ENCODE results near the gene STK25.
"Not testable (repeated sequence)": the region's sequence is repeated elsewhere in the genome, so short reads cannot be mapped to it uniquely, and the experiment has no call there.

Gene STK25

GRCh38 chr2:241540401-241540770 is 32.0 kb upstream of the STK25 start:
- in situ Hi-C loops (cut with MboI; ENCODE audit: low sequenced_read_pairs), result no loop called here

GRCh38 chr2:241539616-241540374 is 31.4 kb upstream of the STK25 start:
- in situ Hi-C loops (cut with MboI; ENCODE audit: low sequenced_read_pairs), result no loop called here

- in situ Hi-C loops (cut with MboI; ENCODE audit: low sequenced_read_pairs), result no loop called here
Measured at GRCh38 chr2:241538838-241539615, 30.6 kb upstream of the STK25 start.

- in situ Hi-C loops (cut with MboI; ENCODE audit: low sequenced_read_pairs), result no loop called here
Measured at GRCh38 chr2:241535871-241536655, 27.7 kb upstream of the STK25 start.

GRCh38 chr2:241534701-241535375 is 26.5 kb upstream of the STK25 start:
- in situ Hi-C loops (cut with MboI; ENCODE audit: low sequenced_read_pairs), result no loop called here

- in situ Hi-C loops (cut with MboI; ENCODE audit: low sequenced_read_pairs), result no loop called here
Measured at GRCh38 chr2:241534293-241534692, 25.9 kb upstream of the STK25 start.

- in situ Hi-C loops (cut with MboI; ENCODE audit: low sequenced_read_pairs), result no loop called here
Measured at GRCh38 chr2:241532733-241533601, 24.6 kb upstream of the STK25 start.

- in situ Hi-C loops (cut with MboI; ENCODE audit: low sequenced_read_pairs), result no loop called here
Measured at GRCh38 chr2:241532168-241532567, 23.8 kb upstream of the STK25 start.

- in situ Hi-C loops (cut with MboI; ENCODE audit: low sequenced_read_pairs), result no loop called here
Measured at GRCh38 chr2:241531161-241531722, 22.9 kb upstream of the STK25 start.

- in situ Hi-C loops (cut with MboI; ENCODE audit: low sequenced_read_pairs), result no loop called here
Measured at GRCh38 chr2:241530571-241530970, 22.2 kb upstream of the STK25 start.

- in situ Hi-C loops (cut with MboI; ENCODE audit: low sequenced_read_pairs), result not testable (repeated sequence)
Measured at GRCh38 chr2:241525818-241526780, 17.7 kb upstream of the STK25 start.

GRCh38 chr2:241522477-241522876 is 14.1 kb upstream of the STK25 start:
- in situ Hi-C loops (cut with MboI; ENCODE audit: low sequenced_read_pairs), result no loop called here

- in situ Hi-C loops (cut with MboI; ENCODE audit: low sequenced_read_pairs), result no loop called here
Measured at GRCh38 chr2:241519669-241520068, 11.3 kb upstream of the STK25 start.

- in situ Hi-C loops (cut with MboI; ENCODE audit: low sequenced_read_pairs), result no loop called here
Measured at GRCh38 chr2:241517297-241517696, 8.9 kb upstream of the STK25 start.

GRCh38 chr2:241516520-241516965 is 8.2 kb upstream of the STK25 start:
- in situ Hi-C loops (cut with MboI; ENCODE audit: low sequenced_read_pairs), result no loop called here

GRCh38 chr2:241514986-241515737 is 6.8 kb upstream of the STK25 start:
- in situ Hi-C loops (cut with MboI; ENCODE audit: low sequenced_read_pairs), result no loop called here

- in situ Hi-C loops (cut with MboI; ENCODE audit: low sequenced_read_pairs), result no loop called here
Measured at GRCh38 chr2:241514553-241514952, 6.2 kb upstream of the STK25 start.
